Nephron (organoid): ENCODE measurements around the gene LRCH1.

Experiments
- H3K27ac Mint-ChIP-seq, 3 experiments: 2 replicates each; pipeline ENCODE4 v1.8.0; 2020; ENCODE audit warnings: mixed read lengths in 3 of 3, mild to moderate bottlenecking in 2 of 3, moderate library complexity in 1 of 3
- H3K27me3 Mint-ChIP-seq: 2 replicates; pipeline ENCODE4 v1.8.0; 2021; ENCODE audit warnings: low read depth, mild to moderate bottlenecking, moderate library complexity, mixed read lengths
- H3K36me3 Mint-ChIP-seq: 2 replicates; pipeline ENCODE4 v1.8.0; 2020; ENCODE audit warnings: low read depth, mixed read lengths
- H3K4me1 Mint-ChIP-seq: 2 replicates; pipeline ENCODE4 v1.8.0; 2020; ENCODE audit warnings: mixed read lengths
- H3K4me3 Mint-ChIP-seq, 3 experiments: 2 replicates each; pipeline ENCODE4 v1.8.0; 2020; ENCODE audit warnings: mild to moderate bottlenecking in 3 of 3, mixed read lengths in 3 of 3, moderate library complexity in 2 of 3
- H3K9me3 Mint-ChIP-seq: 2 replicates; pipeline ENCODE4 v1.8.0; 2020; ENCODE audit warnings: mixed read lengths
- CTCF ChIP-seq, 3 experiments: fragments of 200-600 bp; sonication (generic); IDR thresholded peaks; one replicate each; pipeline ENCODE4 v1.5.0; 2021; ENCODE audit warnings: antibody characterized with exemption in 3 of 3; ENCODE audit not compliant: unreplicated experiment in 3 of 3

The LRCH1 gene

GRCh38 chr13:46743191-46743590 lies 190.2 kb downstream of the LRCH1 start:
- no peaks in the 10 kb centered on the region for H3K4me1 Mint-ChIP-seq
- peaks cover 57% of the 10 kb centered on the region for H3K36me3 Mint-ChIP-seq
- no peaks in the 10 kb centered on the region for H3K9me3 Mint-ChIP-seq
- no peak for TF ChIP-seq CTCF (IDR thresholded peaks at IDR 0.05; ENCODE audit: unreplicated experiment in 3 of 3)
- H3K27ac Mint-ChIP-seq: peak overlapping the region in 1 of 3 experiments; percentile 40
- no peaks in the 10 kb centered on the region for H3K27me3 Mint-ChIP-seq
- no peak overlapping the region for H3K4me3 Mint-ChIP-seq

DNA sequence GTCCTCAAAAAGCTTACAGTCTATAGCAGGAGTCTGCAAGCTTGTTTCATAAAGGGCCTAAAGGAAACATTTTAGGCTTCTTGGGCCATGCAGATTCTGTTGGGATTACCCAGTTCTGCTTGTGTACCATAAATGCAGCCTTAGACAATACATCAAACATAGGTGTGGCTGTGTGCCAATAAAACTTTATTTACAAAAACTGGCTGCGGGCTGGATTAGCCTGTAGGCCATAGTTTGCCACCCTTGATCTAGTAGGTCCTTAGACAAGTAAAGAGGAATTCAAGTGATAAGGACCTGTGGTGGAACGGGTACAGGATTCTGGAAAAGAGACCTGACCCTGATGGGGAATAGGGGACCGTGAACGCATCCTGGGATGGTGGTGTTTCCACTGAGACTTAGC lies 192.1 kb downstream of the LRCH1 start:
- Mint-ChIP-seq H3K27me3 (no peaks in the 10 kb centered on the region), H3K36me3 (peaks cover 72% of the 10 kb centered on the region), H3K27ac (no peak overlapping the region), H3K9me3 (no peaks in the 10 kb centered on the region), H3K4me1 (peaks cover 6% of the 10 kb centered on the region), H3K4me3 (no peak overlapping the region)
- TF ChIP-seq CTCF (IDR thresholded peaks at IDR 0.05; ENCODE audit: unreplicated experiment in 3 of 3): no peak

GRCh38 chr13:46745706-46746105 lies 192.7 kb downstream of the LRCH1 start:
- peaks cover 77% of the 10 kb centered on the region for H3K36me3 Mint-ChIP-seq
- H3K9me3 Mint-ChIP-seq: no peaks in the 10 kb centered on the region
- no peak overlapping the region for H3K4me3 Mint-ChIP-seq
- H3K27ac Mint-ChIP-seq: no peak overlapping the region
- H3K4me1 Mint-ChIP-seq: peaks cover 8% of the 10 kb centered on the region
- TF ChIP-seq CTCF (IDR thresholded peaks at IDR 0.05; ENCODE audit: unreplicated experiment in 3 of 3): no peak
- no peaks in the 10 kb centered on the region for H3K27me3 Mint-ChIP-seq

DNA sequence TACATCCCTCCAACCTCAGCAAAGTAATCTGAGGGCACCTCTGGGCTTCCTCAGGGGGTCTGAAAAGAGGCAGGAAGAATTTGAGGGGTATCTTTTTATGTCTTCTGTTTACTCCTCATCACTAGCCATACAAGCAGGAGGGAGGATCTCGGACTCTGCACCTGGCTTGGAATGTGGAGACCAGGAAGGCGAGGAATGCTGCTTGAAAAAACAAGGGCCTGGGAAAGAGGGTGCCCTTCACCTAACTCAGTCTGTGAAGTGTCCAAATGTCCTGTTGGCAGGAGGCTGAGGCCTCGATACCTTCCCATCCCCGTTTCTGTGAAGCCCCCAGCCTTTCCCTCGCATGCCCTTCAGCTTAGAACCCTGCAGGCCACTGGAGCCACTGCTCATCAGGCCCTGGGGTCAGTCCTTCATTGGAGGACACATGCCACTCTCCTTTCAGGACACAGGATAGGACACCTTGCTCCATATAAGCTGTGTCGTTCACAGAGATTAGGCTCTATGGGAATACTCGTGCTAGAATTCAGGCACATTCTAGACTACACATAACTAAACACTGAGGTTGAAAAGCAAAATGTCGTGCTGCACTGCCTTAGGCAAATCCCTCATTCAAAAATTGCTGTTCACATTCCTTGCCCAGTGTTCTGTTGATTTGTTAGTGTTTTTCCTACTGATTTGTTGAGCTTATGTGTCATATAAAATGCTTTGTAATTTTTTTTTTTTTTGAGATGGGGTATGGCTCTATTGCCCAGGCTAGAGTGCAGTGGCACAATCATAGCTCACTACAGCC lies 194.3 kb downstream of the LRCH1 start:
- Mint-ChIP-seq H3K36me3 (peaks cover 79% of the 10 kb centered on the region), H3K4me3 (no peak overlapping the region), H3K4me1 (peaks cover 8% of the 10 kb centered on the region), H3K27me3 (no peaks in the 10 kb centered on the region), H3K27ac (no peak overlapping the region), H3K9me3 (no peaks in the 10 kb centered on the region)
- TF ChIP-seq CTCF (IDR thresholded peaks at IDR 0.05; ENCODE audit: unreplicated experiment in 3 of 3): no peak

DNA sequence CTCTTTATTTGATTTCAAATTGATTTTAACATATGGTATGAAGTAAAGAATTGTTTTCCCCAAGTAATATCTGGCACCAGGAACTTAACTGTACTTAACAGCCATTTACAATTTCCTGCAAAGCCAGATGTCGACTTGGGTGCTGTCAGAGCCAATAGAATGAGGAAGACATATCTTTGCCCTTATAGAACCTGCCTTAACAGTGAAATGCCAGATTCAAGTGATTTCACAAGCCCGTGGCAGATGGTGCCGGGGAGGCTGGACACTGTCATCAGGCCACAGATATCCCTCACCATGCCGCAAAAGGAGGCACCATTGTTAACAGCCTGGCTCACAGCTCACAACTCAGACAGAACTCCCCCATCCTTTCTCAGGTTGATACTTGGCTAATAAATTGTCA lies 195.3 kb downstream of the LRCH1 start:
- Mint-ChIP-seq H3K27me3 (no peaks in the 10 kb centered on the region), H3K36me3 (peaks cover 79% of the 10 kb centered on the region), H3K9me3 (no peaks in the 10 kb centered on the region), H3K27ac (peak overlapping the region in 1 of 3 experiments; percentile 17), H3K4me3 (no peak overlapping the region), H3K4me1 (peaks cover 8% of the 10 kb centered on the region)
- TF ChIP-seq CTCF (IDR thresholded peaks at IDR 0.05; ENCODE audit: unreplicated experiment in 3 of 3): no peak

DNA sequence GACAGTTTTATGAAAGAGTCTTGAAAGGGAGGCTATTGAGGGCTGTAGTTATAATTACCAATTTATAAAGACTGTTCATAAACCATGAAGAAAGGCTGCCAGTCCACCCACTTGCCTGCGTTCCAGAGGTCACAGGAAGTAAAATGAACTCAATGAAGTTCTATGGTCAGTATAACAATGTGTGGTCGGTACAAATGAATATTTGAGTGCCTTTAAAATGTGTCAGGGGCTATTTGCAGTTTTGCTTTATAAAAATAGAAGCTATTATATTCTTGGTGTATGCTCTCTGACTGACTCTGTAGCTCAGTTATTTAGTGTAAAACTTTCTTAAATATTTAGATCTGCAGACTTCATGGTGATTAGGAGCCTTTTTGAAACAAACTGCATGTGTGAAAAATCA lies 197.0 kb downstream of the LRCH1 start:
- Mint-ChIP-seq H3K4me1 (peaks cover 8% of the 10 kb centered on the region), H3K27ac (peak overlapping the region; percentile 4 to 76 (median 58)), H3K9me3 (no peaks in the 10 kb centered on the region), H3K4me3 (no peak overlapping the region), H3K27me3 (peaks cover 3% of the 10 kb centered on the region), H3K36me3 (peaks cover 67% of the 10 kb centered on the region)
- no peak for TF ChIP-seq CTCF (IDR thresholded peaks at IDR 0.05; ENCODE audit: unreplicated experiment in 3 of 3)
